ENCODE results near the gene BAIAP2. TPM values are rescaled to one million over a fixed set of nuclear protein-coding genes. Genes with fewer than 3 reads are reported as not detected.

BAIAP2 gene
- total and polyA plus RNA-seq, 2 of the 13 experiments (the other 11 are each of a cell fraction or from before 2014, with no cell fraction given) = 22.5 to 24.0 TPM

DNA sequence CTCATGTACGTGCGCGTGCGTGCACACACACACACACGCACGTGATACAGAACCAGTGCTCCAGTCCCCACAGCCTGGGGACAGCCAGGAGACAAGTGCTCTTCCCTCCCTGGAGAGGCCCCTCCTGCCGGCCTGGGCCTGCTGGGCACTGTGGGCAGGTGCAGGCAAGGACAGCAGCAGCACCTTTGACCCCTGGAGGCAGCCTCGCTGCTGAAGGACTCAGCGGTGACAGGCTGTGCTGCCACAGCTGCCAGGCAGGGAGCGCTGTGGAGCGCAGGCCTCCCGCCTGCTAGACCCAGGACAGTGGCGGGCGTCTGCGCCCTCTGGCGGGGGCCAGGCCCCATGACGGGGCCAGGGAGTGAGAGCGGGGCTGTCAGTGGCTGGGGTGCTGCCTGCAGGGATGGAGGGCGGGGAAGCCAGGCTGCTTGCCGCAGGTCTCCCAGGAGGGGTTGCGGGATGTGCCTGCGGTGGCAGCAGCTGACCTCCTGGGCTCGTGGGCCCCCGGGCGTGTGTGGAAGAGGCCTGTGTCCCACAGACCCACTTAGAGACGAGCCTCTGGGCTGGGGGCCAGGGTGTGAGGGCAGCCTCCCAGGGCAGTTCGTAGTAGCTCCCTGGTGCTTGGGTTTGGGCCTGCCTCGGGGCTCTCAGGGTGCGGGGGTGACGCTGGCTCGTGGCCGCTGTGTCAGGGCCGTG is 66.8 kb downstream of the BAIAP2 start (continued):
- TF ChIP-seq ZBTB1 (CRISPR knock-in tag; IDR thresholded peaks at IDR 0.05; ENCODE audit: borderline replicate concordance) = no peak; the same call in 1 of the 2 replicates
- TF ChIP-seq U2AF2 (IDR thresholded peaks at IDR 0.05; ENCODE audit: low read depth, low read length) = no peak
- peak; percentile 74; the same call in 1 of the 2 replicates for TF ChIP-seq TBX2 (CRISPR knock-in tag; IDR thresholded peaks at IDR 0.05; ENCODE audit: borderline replicate concordance)
- TF ChIP-seq, protein P1, sequence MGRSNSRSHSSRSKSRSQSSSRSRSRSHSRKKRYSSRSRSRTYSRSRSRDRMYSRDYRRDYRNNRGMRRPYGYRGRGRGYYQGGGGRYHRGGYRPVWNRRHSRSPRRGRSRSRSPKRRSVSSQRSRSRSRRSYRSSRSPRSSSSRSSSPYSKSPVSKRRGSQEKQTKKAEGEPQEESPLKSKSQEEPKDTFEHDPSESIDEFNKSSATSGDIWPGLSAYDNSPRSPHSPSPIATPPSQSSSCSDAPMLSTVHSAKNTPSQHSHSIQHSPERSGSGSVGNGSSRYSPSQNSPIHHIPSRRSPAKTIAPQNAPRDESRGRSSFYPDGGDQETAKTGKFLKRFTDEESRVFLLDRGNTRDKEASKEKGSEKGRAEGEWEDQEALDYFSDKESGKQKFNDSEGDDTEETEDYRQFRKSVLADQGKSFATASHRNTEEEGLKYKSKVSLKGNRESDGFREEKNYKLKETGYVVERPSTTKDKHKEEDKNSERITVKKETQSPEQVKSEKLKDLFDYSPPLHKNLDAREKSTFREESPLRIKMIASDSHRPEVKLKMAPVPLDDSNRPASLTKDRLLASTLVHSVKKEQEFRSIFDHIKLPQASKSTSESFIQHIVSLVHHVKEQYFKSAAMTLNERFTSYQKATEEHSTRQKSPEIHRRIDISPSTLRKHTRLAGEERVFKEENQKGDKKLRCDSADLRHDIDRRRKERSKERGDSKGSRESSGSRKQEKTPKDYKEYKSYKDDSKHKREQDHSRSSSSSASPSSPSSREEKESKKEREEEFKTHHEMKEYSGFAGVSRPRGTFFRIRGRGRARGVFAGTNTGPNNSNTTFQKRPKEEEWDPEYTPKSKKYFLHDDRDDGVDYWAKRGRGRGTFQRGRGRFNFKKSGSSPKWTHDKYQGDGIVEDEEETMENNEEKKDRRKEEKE (IDR thresholded peaks at IDR 0.05) = no peak
- TF ChIP-seq CENPBD1 (CRISPR knock-in tag; IDR thresholded peaks at IDR 0.05; ENCODE audit: borderline replicate concordance, low read depth) = no peak
- TF ChIP-seq, protein P2, sequence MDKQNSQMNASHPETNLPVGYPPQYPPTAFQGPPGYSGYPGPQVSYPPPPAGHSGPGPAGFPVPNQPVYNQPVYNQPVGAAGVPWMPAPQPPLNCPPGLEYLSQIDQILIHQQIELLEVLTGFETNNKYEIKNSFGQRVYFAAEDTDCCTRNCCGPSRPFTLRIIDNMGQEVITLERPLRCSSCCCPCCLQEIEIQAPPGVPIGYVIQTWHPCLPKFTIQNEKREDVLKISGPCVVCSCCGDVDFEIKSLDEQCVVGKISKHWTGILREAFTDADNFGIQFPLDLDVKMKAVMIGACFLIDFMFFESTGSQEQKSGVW (CRISPR knock-in tag; IDR thresholded peaks at IDR 0.05; ENCODE audit: borderline replicate concordance) = no peak
- peak; percentile 72; the same call in 1 of the 2 replicates for TF ChIP-seq KLF13 (CRISPR knock-in tag; IDR thresholded peaks at IDR 0.05)
- TF ChIP-seq, protein P3, sequence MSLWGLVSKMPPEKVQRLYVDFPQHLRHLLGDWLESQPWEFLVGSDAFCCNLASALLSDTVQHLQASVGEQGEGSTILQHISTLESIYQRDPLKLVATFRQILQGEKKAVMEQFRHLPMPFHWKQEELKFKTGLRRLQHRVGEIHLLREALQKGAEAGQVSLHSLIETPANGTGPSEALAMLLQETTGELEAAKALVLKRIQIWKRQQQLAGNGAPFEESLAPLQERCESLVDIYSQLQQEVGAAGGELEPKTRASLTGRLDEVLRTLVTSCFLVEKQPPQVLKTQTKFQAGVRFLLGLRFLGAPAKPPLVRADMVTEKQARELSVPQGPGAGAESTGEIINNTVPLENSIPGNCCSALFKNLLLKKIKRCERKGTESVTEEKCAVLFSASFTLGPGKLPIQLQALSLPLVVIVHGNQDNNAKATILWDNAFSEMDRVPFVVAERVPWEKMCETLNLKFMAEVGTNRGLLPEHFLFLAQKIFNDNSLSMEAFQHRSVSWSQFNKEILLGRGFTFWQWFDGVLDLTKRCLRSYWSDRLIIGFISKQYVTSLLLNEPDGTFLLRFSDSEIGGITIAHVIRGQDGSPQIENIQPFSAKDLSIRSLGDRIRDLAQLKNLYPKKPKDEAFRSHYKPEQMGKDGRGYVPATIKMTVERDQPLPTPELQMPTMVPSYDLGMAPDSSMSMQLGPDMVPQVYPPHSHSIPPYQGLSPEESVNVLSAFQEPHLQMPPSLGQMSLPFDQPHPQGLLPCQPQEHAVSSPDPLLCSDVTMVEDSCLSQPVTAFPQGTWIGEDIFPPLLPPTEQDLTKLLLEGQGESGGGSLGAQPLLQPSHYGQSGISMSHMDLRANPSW (CRISPR knock-in tag; IDR thresholded peaks at IDR 0.05; ENCODE audit: borderline replicate concordance) = peak; percentile 79; the same call in 1 of the 2 replicates
- no peak for TF ChIP-seq NONO (IDR thresholded peaks at IDR 0.05)
- peak; percentile 100 for TF ChIP-seq NONO (CRISPR knock-in tag; conservative IDR thresholded peaks at IDR 0.05)
- TF ChIP-seq ZNF883 (CRISPR knock-in tag; IDR thresholded peaks at IDR 0.05; ENCODE audit: not compliant biosample characterization) = peak; percentile 67
- peak; percentile 43 for TF ChIP-seq ASH2L (IDR thresholded peaks at IDR 0.05; ENCODE audit: insufficient read length, low read depth, low read length)
- TF ChIP-seq ZNF597 (CRISPR knock-in tag; IDR thresholded peaks at IDR 0.05) = no peak
- TF ChIP-seq ARNTL (CRISPR knock-in tag; IDR thresholded peaks at IDR 0.05) = peak; percentile 85
- no peak for TF ChIP-seq GPBP1L1 (CRISPR knock-in tag; IDR thresholded peaks at IDR 0.05)
- TF ChIP-seq ZNF775 (CRISPR knock-in tag; IDR thresholded peaks at IDR 0.05; ENCODE audit: borderline replicate concordance) = peak; percentile 53; the same call in 1 of the 2 replicates
- peak; percentile 99; the same call in 1 of the 2 replicates for TF ChIP-seq SMAD1 (CRISPR knock-in tag; IDR thresholded peaks at IDR 0.05; ENCODE audit: borderline replicate concordance, low read depth)
- TF ChIP-seq ZNF30 (CRISPR knock-in tag; IDR thresholded peaks at IDR 0.05) = no peak
- no peak for TF ChIP-seq ZNF746 (CRISPR knock-in tag; IDR thresholded peaks at IDR 0.05)
